Posterior cingulate gyrus (tissue), 11 donors: ENCODE measurements around the gene ATP6AP1.

Source experiments
- DNase-seq, 10 donors: peaks; one replicate each; pipeline versions ENCODE4 v3.0.0 to v3.0.0-alpha.2; 2020 to 2021; ENCODE audit warnings: mixed read lengths in 3 of 10
- intact Hi-C: fragments of 100-400 bp; cut with DNase I; formaldehyde crosslinking; loops from one replicate; pipeline ENCODE4 v1.15.1; 2023

ATP6AP1 gene

DNA sequence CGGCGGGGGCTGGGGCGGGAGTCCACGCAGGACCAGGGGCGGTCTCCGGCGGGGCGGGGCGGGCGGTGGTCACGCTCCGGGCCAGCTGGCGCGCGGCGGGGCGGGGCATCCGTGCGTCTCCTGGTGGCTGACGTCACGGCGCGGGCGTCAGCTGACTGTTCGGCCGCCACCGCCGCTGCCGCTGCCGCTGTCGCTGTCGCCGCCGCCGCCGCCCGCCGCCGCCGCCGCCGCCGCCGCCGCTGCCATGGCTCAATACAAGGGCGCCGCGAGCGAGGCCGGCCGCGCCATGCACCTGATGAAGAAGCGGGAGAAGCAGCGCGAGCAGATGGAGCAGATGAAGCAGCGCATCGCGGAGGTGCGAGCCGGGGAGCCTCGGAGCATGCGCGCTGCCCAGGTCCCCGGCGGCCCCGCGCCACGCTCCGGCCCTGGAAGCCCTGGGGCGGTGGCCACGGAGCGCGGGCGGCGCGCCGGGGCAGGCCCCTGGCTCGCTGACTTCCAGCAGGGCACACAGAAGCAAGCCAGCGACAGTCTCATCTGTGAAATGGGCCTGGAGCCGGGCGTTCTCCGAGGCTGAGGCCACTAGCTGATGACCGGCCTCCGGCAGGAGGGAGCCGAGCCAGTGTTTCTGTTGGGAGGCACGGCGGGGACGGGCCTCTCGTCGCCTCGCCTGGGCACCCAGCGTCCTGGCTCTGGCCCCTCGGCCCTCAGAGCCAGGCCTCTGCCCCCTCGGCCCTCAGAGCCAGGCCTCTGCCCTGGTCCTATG lies 15.7 kb downstream of the ATP6AP1 start, which contains the start of gene FAM50A:
Gene FAM50A, plus strand, starts transcription at position 150 of the 763 bp plus-strand sequence. Its CDS starts 95 bp downstream, at position 245.
- DNase-seq, result peak; percentile 65 to 96 (median 76)
- intact Hi-C loops, result loop anchor here (5.0 kb wide), 1 partner anchor 33 kb away; the partner anchor contains the start of gene LAGE3

DNA sequence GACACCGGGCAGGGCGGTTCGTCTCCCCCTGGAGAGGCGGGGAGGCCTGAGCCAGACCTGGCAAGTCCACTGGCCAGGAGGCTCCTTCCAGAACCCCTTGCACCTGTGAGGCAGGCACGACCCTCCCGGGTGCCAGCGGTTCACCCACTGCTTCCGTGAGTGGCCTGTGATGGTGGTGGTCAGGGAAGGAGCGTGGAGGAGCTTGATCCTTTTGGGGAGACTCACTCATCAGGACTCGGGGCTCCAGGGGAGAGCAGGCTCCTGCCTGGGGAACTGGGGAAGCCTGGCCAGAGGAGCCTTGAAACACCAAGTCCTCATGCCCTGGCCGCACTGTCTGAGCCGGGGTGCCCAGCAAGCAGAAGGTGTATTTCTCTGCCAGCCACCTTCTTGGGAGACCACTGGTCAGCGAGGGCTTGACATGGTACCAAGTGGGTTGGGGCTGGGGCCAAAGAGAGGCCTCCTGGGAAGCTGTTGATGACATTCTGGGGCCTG lies 16.3 kb downstream of the ATP6AP1 start:
- intact Hi-C loops, result loop anchor here (5.0 kb wide), 1 partner anchor 32 kb away; the partner anchor contains the start of gene LAGE3
- no peak for DNase-seq

DNA sequence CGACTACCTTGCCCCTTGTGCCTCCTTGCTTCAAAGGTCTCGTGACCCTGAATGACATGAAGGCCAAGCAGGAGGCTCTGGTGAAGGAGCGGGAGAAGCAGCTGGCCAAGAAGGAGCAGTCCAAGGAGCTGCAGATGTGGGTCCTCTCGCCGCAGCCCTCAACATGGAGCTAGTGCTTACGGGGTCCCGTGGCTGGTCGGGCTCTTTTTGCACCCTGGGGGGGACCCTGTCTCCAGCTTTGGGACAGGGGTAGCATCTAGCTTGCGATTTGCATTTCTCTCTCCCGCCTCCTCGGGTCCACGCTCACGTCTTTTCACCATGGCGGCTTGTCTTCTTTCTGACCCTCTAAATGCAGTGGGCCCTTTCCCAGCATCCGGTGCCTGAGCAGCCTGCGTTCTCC lies 17.3 kb downstream of the ATP6AP1 start:
- DNase-seq, result no peak
- intact Hi-C loops, result no loop called here

DNA sequence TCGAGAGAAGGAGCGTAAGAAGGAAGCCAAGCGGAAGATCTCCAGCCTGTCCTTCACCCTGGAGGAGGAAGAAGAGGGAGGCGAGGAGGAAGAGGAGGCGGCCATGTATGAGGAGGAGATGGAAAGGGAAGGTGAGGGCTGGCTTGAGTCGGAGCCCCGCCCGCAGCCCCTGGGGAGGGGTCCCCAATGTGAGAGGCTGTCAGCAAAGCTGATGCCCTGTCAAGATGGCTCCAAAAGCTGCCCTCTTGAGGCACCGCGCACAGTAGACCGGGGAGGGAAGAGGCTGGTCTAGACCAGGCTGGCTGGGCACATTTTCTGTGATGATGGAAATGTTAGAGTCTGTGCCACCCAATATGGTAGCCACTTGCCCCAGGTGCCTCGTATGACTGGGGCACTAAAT lies 18.0 kb downstream of the ATP6AP1 start:
- intact Hi-C loops, result no loop called here
- peak in 1 of 10 donors; percentile 61 for DNase-seq

DNA sequence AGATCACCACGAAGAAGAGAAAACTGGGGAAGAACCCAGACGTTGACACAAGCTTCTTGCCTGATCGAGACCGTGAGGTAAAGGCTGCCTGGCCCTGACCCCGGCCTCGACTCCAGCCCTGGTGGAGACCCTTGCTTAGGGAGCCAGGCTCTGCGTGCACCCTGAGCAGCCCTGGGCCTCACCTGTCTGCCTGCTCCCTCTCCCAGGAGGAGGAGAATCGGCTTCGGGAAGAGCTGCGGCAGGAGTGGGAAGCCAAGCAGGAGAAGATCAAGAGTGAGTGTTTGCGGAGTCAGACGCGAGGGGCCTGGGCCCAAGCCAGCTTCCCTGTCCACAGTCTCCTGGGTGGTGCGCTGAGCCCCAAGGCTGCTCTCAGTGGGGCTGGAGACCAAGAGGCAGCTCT lies 20.0 kb downstream of the ATP6AP1 start:
- intact Hi-C loops, result no loop called here
- no peak for DNase-seq

DNA sequence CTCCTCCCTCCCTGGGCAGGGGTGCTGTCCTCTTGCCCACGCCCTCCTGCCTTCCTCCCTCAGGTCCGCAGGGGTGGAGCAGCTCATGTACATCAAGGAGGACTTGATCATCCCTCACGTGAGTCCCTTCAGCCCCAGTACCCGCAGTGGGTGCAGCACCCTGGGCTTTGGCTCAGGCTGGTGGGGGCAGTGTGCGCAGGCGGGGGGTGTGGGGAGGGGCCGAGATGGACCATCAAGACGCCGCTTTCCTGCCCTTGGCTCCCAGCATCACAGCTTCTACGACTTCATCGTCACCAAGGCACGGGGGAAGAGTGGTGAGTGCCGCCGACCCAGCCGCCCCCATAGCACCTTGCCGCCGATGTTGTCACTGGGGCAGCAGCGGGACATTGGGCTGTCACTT lies 21.1 kb downstream of the ATP6AP1 start:
- DNase-seq, result peak in 1 of 10 donors; percentile 47
- intact Hi-C loops, result no loop called here

DNA sequence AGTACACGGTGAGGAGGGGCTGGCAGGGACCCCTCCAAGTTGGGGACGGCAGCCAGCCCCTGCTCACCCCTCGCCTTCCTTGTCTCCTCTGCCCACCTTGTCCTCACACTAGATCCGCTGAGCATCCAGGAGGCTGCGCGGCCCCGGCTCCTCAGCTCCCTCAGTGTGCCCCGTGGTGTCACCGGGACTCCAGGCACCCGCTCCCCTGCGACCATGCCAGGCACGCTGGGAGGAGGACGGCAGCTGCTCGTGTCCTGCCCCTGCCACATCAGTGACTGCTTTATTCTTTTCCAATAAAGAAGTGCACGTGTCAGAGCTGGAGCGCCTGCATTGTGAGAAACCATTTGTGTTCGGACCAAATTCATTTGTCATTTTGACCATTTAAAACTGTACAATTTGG lies 21.8 kb downstream of the ATP6AP1 start:
- peak in 2 of 10 donors; percentile 24 to 42 for DNase-seq
- intact Hi-C loops, result no loop called here

DNA sequence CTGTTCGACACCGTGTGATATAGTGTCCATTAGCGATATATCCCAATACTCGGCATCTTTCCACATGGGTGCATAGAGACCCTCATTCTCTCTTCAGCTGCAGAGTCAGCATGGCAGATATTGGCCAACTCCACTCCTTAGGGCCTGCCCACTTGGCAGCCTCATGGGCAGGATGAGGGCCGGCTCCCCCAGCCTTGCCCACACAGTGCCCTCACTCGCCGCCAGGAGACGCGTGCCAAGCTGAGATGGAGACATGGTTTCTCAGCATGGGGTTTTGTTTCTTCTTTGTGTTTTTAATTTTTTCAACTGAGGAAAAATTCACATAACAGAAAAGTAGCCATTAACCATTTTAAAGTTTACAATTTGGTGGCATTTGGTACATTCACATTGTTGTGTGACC lies 24.3 kb downstream of the ATP6AP1 start:
- DNase-seq, result peak in 2 of 10 donors; percentile 42 to 92
- intact Hi-C loops, result no loop called here

DNA sequence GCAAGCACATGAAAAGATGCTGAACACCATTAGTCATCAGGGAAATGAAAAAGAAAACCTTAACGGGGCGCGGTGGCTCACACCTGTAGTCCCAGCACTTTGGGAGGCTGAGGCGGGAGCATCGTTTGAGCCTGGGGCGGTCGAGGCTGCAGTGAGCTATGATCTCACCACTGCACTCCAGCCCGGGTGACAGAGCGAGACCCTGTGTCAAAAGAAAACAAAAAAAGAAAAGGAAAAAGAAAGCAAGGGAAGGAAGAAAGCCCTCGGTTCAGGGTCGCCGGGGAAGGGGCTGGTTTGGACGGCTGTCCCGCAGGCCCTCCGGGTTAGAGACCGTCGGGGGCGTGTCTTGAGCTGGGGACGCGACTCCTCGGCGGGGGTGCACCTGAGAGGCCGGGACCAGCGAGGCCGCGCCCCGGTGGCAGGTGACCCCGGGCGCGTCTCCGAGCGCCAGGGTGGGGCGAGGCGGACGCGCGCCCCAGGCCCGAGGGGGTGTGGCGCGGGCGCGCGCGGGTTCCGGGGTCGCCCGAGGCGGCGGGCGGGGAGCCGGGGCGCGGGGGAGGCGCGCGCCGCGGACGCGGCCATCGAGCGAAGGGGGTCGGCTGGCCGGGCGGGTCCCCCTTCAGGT lies 29.1 kb downstream of the ATP6AP1 start:
- DNase-seq, result peak in 1 of 10 donors; percentile 28
- intact Hi-C loops, result no loop called here

DNA sequence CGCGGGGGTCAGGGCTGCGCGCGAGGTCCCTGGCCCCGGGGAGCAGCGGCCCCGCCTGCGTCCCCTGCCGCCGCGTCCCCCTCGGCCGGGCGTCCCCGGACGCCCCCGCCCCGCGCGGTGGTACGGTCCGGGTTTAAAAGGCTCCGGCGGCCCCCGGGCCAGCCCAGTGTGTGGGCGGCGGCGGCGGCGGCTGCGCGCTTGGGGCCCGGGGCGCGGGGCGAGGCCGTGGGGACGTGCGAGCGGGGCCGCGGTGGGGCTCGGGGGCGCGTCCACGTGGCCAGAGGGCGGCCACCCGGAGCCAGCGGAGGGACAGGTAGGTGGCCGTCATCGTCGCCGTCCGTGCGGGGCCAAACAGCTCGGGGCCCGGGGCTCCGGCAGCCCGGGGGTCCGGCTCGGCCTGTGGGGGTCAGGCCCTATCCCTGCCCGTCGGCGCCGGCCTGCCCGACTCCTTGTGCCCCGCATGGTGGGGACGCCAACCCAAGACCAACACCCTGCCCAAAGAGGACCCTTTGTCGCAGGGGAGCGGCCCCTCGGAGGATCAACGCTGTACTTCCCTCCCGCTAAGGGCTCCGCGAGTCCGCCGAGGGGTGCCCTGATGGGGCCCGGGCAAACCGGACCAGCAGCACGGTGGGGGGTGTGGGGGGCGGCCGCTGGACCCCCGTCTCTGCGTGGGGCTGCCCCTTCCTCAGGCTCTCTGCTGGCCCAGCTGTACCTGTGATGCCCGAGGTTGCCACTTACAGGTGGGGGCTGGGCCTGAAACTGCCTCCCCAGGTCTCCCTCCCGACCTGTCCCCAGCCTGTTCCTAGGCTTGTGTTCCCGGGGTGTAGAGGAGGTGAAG lies 29.9 kb downstream of the ATP6AP1 start, which contains the start of gene PLXNA3:
Gene PLXNA3, plus strand, starts transcription at position 166 of the 838 bp plus-strand sequence. CDS start 1,903 bp downstream, outside the sequence.
- intact Hi-C loops, result no loop called here
- DNase-seq, result peak in 5 of 10 donors; percentile 26 to 91 (median 47)

DNA sequence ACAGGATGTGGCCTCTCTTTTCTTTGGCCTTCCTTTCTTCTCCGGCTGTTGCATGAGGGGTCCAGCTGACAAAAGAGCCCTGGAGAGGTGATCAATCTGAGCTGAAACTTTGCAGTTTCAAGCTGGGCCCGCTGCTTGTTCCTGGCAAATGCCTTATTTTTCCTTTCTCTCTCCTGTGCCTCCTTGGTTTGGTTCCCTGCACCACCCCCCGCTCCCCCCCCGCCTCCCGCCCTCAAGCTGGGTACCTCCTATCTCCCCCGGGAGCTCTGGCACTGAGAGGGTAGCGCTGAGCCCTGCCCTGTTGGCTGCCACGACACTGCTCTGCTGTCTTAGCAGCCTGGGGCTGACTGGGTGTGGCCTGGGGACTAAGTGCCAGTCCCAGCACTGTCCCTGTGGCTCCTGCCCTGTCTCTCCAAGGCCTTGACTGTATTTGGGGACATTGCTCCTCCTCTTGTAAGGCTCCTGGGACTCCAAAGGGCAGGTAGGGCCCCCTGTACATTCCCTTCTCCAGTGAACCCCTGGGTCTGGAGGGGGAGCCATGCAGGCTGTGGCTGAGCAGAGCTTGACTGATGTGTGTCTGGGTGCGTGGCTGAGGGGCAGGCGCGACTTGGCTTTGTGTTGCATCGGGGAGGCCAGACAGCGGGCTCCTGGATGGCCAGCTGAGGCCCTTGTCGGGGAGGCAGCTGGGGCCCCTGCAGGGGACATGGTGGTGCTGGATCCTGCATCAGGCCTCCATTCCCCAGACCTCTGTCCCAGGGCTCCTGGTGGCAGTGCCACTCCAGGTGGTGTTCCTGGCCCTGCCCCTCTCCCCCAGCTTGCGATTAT lies 30.7 kb downstream of the ATP6AP1 start:
- DNase-seq, result peak in 1 of 10 donors; percentile 27
- intact Hi-C loops, result no loop called here

DNA sequence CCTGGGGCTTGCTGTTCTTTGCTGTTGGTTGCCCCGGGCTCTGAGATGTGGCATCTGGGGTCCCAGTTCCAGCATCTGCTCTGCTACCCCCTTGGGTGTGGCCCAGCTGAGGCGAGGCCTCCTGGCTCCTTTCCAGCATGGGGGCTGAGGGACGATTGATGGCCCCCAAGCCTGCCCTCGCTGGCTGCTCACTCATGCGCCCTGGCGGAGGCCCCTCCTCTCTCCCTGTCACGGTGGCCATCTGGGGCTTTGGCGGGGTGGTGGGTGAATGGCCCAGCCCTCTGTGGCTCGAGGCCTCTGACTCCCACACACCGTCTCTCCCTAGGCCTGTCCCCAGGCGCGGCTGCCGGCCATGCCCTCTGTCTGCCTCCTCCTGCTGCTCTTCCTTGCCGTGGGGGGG lies 31.4 kb downstream of the ATP6AP1 start:
- no peak for DNase-seq
- intact Hi-C loops, result no loop called here

DNA sequence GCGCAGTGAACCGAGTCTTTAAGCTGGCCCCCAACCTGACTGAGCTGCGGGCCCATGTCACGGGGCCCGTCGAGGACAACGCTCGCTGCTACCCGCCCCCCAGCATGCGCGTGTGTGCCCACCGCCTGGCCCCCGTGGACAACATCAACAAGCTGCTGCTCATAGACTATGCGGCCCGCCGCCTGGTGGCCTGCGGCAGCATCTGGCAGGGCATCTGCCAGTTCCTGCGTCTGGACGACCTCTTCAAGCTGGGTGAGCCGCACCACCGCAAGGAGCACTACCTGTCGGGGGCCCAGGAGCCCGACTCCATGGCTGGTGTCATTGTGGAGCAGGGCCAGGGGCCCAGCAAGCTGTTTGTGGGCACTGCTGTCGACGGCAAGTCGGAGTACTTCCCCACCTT lies 31.8 kb downstream of the ATP6AP1 start:
- no peak for DNase-seq
- intact Hi-C loops, result no loop called here

DNA sequence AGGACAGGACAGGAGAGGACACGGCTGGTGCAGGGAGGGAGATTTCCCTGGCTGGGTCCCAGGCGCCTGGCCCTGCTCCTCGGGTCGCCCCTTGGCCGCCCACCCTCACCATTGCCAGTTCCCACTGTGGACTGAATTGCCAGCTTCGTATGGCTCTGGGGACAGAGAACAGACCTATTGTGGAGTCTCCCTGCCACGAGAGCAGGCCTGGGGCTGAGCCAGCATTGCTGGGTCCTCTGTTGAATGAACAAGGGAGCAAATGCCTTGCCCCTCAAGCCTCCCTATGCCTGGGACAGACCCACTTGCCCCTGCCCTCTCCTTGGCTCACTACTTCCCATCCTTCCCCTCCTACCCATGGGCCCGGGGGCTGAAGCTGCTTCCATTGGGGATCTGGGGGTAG lies 33.9 kb downstream of the ATP6AP1 start:
- intact Hi-C loops, result no loop called here
- peak in 2 of 10 donors; percentile 50 for DNase-seq

DNA sequence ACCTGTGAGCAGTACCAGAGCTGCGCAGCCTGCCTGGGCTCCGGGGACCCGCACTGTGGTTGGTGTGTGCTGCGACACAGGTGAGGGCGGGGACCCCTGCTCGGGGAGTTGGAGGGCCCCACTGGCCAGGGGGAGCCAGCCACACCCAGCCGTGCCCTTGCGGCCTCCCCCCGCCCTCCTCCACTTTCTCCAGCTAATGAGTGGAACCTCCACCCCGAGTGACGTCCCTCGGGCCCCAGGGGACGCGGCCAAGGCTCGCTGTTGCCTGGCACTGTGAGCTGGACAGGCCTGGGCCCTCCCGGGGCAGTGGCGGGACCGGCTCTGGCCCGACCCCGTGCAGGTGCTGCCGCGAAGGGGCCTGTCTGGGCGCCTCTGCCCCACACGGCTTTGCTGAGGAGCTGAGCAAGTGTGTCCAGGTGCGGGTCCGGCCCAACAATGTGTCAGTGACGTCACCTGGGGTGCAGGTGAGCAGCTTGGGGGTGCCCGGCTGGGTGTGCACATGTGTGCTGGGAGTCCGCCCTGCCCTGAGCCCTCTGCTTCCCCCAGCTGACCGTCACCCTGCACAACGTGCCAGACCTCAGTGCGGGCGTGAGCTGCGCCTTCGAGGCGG lies 35.2 kb downstream of the ATP6AP1 start:
- intact Hi-C loops, result no loop called here
- DNase-seq, result no peak

DNA sequence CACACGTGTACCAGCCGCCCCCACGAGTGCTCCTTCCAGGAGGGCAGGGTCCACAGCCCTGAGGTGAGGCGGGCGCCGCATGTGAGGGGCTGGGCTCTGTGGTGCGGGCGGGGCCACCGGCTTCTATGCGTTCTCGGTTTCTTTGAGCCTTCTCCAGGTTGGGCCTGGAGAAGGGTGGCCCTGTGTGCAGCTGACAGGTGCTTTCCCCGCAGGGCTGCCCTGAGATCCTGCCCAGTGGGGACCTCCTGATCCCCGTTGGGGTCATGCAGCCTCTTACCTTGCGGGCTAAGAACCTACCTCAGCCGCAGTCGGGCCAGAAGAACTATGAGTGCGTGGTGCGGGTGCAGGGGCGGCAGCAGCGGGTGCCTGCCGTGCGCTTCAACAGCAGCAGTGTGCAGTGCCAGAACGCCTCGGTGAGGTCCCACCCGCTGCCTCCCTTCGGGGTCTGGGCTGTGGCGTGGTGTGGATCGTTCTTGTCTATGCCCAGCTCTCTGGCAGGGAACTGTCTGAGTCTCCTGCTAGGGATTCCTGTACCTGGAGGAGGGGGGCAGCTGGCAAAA lies 36.4 kb downstream of the ATP6AP1 start:
- DNase-seq, result no peak
- intact Hi-C loops, result no loop called here

DNA sequence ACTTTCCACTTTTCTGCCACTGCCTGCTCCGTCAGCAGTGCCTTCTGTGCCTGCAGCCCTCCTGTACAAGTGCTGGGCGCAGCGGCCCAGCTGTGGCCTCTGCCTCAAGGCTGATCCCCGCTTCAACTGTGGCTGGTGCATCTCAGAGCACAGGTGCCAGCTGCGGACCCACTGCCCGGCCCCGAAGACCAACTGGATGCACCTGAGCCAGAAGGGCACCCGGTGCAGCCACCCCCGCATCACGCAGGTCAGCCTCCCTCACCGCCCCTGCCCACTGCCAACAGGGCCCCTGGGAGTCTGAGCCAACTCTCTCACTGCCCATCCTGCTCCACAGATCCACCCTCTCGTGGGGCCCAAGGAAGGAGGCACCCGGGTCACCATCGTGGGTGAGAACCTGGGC lies 37.1 kb downstream of the ATP6AP1 start:
- no peak for DNase-seq

DNA sequence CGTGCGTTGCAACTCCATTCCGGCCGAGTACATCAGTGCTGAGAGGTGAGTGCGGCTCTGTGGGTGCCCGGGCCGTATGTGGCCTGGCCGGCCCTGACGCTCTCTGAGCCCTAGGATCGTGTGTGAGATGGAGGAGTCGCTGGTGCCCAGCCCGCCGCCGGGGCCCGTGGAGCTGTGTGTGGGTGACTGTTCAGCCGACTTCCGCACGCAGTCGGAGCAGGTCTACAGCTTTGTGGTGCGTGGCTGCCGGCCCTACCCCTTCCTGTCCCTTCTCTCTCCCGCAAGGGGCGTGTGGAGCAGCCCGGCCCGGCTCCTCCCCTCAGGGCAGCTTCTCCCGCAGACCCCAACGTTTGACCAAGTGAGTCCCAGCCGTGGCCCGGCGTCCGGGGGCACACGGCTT lies 37.6 kb downstream of the ATP6AP1 start:
- intact Hi-C loops, result no loop called here
- no peak for DNase-seq

More for the DNA sequence above, 37.1 kb downstream of the ATP6AP1 start:
- intact Hi-C loops, result no loop called here

DNA sequence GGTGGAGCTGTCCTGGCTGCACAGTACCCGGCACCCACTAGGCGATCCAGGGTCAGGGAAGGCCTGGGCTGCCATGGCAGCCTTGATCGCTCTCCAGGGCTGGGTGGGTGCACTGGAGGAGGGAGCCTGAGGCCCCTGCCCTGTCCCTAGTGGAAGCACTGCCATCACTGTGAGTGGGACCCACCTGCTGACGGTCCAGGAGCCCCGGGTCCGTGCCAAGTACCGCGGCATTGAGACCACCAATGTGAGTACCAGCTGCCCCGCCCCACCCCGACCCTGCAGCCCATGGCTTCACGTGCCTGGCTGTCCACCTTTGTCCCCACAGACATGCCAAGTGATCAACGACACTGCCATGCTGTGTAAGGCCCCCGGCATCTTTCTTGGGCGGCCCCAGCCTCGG lies 38.4 kb downstream of the ATP6AP1 start:
- intact Hi-C loops, result no loop called here

More for the DNA sequence above, 38.4 kb downstream of the ATP6AP1 start:
- DNase-seq, result peak in 1 of 10 donors; percentile 53
